GM12878 (cell line): ENCODE results near the gene MYBPC2. TPM values are rescaled to one million over a fixed set of nuclear protein-coding genes. Genes with fewer than 3 reads are reported as not detected.

Source experiments
- CREM ChIP-seq: IDR thresholded peaks from 2 replicates; pipeline ENCODE4 v1.6.1; 2014; ENCODE audit warnings: antibody characterized with exemption, low read depth
- EED ChIP-seq: sonication (generic); IDR thresholded peaks from 2 replicates; pipeline ENCODE4 v1.6.1; 2016; ENCODE audit warnings: antibody characterized with exemption, low read depth
- FOXM1 ChIP-seq: IDR thresholded peaks from 2 replicates; pipeline ENCODE4 v1.6.1; 2012; ENCODE audit warnings: low read depth, mild to moderate bottlenecking, inconsistent platforms, low read length, moderate library complexity
- LARP7 ChIP-seq: fragments of 450-650 bp; IDR thresholded peaks from 2 replicates; pipeline ENCODE4 v1.6.1; 2017; ENCODE audit warnings: mild to moderate bottlenecking
- NBN ChIP-seq: fragments of 450-650 bp; IDR thresholded peaks from 2 replicates; pipeline ENCODE4 v1.6.1; 2016
- PML ChIP-seq: IDR thresholded peaks from 2 replicates; pipeline ENCODE4 v1.6.1; 2012; ENCODE audit warnings: low read length, inconsistent platforms
- SMC3 ChIP-seq: IDR thresholded peaks from 2 replicates; pipeline ENCODE4 v1.6.1; 2011; ENCODE audit warnings: low read length, improper control_type of control experiment, borderline replicate concordance
- polyA plus RNA-seq, 11 experiments: library from polyadenylated mRNA; depleted of rRNA in 4 of 11; unstranded in 6 of 11; stranded (reverse) in 5 of 11; fragments of >200 nt; fragmentation: Nextera tagmentation in 4 of 11; fragmentation: Illumina TruSeq in 1 of 11; extraction: Ambion mirVana in 4 of 11; extraction: Trizol in 1 of 11; gene quantifications; 1 replicate in 1 of 11; 2 replicates in 10 of 11; pipeline versions ENCODE4 v1.2.1 to v1.2.3, GENCODE V29; 2011 to 2016; ENCODE audit warnings: inconsistent platforms in 2 of 11, missing spikeins in 2 of 11, low read depth in 1 of 11
- total RNA-seq, 4 experiments: library from RNA; depleted of rRNA in 3 of 4; stranded (reverse); fragments of >200 nt in 3 of 4; fragmentation: Illumina TruSeq in 1 of 4; extraction: Trizol in 1 of 4; gene quantifications; 2 replicates each; pipeline versions ENCODE4 v1.2.1 to v1.2.3, GENCODE V29; 2013 to 2021
- TF ChIP-seq, protein P1 (sequence below): IDR thresholded peaks from 2 replicates; pipeline ENCODE4 v1.6.1; 2012; ENCODE audit warnings: improper control_type of control experiment, low read depth, low read length; ENCODE audit not compliant: insufficient replicate concordance
- TF ChIP-seq, protein P2 (sequence below): IDR thresholded peaks from 2 replicates; pipeline ENCODE4 v1.6.1; 2011; ENCODE audit warnings: mild to moderate bottlenecking, low read depth, low read length, moderate library complexity; ENCODE audit not compliant: insufficient replicate concordance
- TF ChIP-seq, protein P3 (sequence below): fragments of 450-650 bp; IDR thresholded peaks from 2 replicates; pipeline ENCODE4 v1.6.1; 2017; ENCODE audit warnings: mild to moderate bottlenecking, moderate library complexity
- TF ChIP-seq, protein P4 (sequence below): fragments of 150-350 bp; IDR thresholded peaks from 2 replicates; pipeline ENCODE4 v1.6.1; 2016; ENCODE audit warnings: low read depth, low read length

The MYBPC2 gene
- total and polyA plus RNA-seq, 10 of the 15 experiments (the other 5 are each of a cell fraction or from before 2014, with no cell fraction given): 0.09 to 2.6 (median 0.61) TPM

DNA sequence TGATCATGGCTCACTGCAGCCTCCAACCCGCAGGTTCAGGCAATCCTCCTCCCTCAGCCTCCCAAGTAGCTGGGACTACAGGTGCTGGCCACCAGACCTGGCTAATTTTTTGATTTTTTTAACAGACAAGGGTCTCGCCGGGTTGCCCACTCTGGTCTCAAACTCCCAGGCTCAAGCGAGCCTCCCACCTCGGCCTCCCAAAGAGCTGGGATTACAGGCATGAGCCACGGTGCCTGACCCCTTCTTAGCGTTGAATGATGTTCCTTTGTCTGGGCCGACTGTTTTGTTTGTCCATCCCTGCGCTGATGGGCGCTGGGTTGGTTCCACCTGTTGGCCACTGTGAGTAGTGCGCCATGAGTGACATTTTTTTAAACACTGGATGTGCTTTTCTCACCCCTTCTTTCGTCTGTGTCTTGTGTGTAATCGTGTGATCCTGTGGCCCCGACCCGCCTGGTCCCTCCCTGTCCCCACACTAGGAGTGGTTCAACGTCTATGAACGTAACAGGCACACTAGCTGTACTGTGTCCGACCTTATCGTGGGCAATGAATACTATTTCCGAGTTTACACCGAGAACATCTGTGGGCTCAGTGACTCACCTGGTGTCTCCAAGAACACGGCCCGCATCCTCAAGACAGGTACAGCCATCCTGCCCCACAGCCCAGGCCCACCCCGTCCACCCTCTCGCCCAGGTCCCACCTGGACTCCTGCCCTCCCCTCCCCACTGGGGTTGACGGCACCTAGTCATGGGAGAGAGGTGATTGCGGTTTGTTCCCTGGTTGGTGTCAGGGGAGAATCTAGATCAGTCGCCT, 28.6 kb downstream of the MYBPC2 start (continued):
- TF ChIP-seq, protein P1, sequence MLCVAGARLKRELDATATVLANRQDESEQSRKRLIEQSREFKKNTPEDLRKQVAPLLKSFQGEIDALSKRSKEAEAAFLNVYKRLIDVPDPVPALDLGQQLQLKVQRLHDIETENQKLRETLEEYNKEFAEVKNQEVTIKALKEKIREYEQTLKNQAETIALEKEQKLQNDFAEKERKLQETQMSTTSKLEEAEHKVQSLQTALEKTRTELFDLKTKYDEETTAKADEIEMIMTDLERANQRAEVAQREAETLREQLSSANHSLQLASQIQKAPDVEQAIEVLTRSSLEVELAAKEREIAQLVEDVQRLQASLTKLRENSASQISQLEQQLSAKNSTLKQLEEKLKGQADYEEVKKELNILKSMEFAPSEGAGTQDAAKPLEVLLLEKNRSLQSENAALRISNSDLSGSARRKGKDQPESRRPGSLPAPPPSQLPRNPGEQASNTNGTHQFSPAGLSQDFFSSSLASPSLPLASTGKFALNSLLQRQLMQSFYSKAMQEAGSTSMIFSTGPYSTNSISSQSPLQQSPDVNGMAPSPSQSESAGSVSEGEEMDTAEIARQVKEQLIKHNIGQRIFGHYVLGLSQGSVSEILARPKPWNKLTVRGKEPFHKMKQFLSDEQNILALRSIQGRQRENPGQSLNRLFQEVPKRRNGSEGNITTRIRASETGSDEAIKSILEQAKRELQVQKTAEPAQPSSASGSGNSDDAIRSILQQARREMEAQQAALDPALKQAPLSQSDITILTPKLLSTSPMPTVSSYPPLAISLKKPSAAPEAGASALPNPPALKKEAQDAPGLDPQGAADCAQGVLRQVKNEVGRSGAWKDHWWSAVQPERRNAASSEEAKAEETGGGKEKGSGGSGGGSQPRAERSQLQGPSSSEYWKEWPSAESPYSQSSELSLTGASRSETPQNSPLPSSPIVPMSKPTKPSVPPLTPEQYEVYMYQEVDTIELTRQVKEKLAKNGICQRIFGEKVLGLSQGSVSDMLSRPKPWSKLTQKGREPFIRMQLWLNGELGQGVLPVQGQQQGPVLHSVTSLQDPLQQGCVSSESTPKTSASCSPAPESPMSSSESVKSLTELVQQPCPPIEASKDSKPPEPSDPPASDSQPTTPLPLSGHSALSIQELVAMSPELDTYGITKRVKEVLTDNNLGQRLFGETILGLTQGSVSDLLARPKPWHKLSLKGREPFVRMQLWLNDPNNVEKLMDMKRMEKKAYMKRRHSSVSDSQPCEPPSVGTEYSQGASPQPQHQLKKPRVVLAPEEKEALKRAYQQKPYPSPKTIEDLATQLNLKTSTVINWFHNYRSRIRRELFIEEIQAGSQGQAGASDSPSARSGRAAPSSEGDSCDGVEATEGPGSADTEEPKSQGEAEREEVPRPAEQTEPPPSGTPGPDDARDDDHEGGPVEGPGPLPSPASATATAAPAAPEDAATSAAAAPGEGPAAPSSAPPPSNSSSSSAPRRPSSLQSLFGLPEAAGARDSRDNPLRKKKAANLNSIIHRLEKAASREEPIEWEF: no peak
- TF ChIP-seq LARP7 (peak; percentile 54), EED (no peak), SMC3 (peak; percentile 96), CREM (0 out of 2 replicates have a peak, but pooled peaks have one; percentile 14), PML (no peak), NBN (peak; percentile 75), FOXM1 (no peak)
- TF ChIP-seq, protein P2, sequence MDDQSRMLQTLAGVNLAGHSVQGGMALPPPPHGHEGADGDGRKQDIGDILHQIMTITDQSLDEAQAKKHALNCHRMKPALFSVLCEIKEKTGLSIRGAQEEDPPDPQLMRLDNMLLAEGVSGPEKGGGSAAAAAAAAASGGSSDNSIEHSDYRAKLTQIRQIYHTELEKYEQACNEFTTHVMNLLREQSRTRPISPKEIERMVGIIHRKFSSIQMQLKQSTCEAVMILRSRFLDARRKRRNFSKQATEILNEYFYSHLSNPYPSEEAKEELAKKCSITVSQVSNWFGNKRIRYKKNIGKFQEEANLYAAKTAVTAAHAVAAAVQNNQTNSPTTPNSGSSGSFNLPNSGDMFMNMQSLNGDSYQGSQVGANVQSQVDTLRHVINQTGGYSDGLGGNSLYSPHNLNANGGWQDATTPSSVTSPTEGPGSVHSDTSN: no peak
- TF ChIP-seq, protein P3, sequence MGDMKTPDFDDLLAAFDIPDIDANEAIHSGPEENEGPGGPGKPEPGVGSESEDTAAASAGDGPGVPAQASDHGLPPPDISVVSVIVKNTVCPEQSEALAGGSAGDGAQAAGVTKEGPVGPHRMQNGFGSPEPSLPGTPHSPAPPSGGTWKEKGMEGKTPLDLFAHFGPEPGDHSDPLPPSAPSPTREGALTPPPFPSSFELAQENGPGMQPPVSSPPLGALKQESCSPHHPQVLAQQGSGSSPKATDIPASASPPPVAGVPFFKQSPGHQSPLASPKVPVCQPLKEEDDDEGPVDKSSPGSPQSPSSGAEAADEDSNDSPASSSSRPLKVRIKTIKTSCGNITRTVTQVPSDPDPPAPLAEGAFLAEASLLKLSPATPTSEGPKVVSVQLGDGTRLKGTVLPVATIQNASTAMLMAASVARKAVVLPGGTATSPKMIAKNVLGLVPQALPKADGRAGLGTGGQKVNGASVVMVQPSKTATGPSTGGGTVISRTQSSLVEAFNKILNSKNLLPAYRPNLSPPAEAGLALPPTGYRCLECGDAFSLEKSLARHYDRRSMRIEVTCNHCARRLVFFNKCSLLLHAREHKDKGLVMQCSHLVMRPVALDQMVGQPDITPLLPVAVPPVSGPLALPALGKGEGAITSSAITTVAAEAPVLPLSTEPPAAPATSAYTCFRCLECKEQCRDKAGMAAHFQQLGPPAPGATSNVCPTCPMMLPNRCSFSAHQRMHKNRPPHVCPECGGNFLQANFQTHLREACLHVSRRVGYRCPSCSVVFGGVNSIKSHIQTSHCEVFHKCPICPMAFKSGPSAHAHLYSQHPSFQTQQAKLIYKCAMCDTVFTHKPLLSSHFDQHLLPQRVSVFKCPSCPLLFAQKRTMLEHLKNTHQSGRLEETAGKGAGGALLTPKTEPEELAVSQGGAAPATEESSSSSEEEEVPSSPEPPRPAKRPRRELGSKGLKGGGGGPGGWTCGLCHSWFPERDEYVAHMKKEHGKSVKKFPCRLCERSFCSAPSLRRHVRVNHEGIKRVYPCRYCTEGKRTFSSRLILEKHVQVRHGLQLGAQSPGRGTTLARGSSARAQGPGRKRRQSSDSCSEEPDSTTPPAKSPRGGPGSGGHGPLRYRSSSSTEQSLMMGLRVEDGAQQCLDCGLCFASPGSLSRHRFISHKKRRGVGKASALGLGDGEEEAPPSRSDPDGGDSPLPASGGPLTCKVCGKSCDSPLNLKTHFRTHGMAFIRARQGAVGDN: no peak
- TF ChIP-seq, protein P4, sequence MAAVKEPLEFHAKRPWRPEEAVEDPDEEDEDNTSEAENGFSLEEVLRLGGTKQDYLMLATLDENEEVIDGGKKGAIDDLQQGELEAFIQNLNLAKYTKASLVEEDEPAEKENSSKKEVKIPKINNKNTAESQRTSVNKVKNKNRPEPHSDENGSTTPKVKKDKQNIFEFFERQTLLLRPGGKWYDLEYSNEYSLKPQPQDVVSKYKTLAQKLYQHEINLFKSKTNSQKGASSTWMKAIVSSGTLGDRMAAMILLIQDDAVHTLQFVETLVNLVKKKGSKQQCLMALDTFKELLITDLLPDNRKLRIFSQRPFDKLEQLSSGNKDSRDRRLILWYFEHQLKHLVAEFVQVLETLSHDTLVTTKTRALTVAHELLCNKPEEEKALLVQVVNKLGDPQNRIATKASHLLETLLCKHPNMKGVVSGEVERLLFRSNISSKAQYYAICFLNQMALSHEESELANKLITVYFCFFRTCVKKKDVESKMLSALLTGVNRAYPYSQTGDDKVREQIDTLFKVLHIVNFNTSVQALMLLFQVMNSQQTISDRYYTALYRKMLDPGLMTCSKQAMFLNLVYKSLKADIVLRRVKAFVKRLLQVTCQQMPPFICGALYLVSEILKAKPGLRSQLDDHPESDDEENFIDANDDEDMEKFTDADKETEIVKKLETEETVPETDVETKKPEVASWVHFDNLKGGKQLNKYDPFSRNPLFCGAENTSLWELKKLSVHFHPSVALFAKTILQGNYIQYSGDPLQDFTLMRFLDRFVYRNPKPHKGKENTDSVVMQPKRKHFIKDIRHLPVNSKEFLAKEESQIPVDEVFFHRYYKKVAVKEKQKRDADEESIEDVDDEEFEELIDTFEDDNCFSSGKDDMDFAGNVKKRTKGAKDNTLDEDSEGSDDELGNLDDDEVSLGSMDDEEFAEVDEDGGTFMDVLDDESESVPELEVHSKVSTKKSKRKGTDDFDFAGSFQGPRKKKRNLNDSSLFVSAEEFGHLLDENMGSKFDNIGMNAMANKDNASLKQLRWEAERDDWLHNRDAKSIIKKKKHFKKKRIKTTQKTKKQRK: no peak
